K562 (cell line): ENCODE data around the gene POT1. TPM values are rescaled to one million over a fixed set of nuclear protein-coding genes. Genes with fewer than 3 reads are reported as not detected.

Source experiments
- ATAC-seq: fragments of 200-7000 bp; cut with Tn5 transposase; 3 replicates; pipeline ENCODE4 v1.9.1; 2020; ENCODE audit warnings: moderate library complexity
- BruUV-seq: library from RNA; stranded (reverse); fragments of 400-500 nt; replicated peaks from 2 replicates; lab custom pipeline; 2021; lab: Mats Ljungman, UMichigan
- CTCF ChIA-PET: fragments of 300-600 bp; formaldehyde crosslinking; extraction: SDS; loops from one replicate; lab custom pipeline; 2021; ENCODE audit warnings: low intra/inter-chr PET ratio; lab: Yijun Ruan, JAX
- POLR2A ChIA-PET: fragments of 300-600, 350-650 bp; sonication (Branson Sonifier 250); formaldehyde crosslinking; extraction: SDS; loops from one replicate; lab custom pipeline; 2021; ENCODE audit warnings: antibody characterized with exemption, inconsistent platforms; lab: Yijun Ruan, JAX
- DNase-seq, 4 experiments: peaks; one replicate each; pipeline versions ENCODE4 v3.0.0 to v3.0.0-alpha.2; 2011 to 2018; ENCODE audit warnings: low spot score in 3 of 4, mixed read lengths in 3 of 4; ENCODE audit errors: extremely low read depth in 1 of 4
- FAIRE-seq: peaks from 2 replicates; lab custom pipeline; 2011; peaks lifted over from hg19 to GRCh38; lab: Jason Lieb, UNC
- H2AFZ ChIP-seq: 2 replicates; pipeline ENCODE4 v1.6.0; 2011; ENCODE audit warnings: low read depth, low read length, control low read depth, inconsistent platforms
- H3K27ac ChIP-seq: fragments of 200-600 bp; 3 replicates; pipeline ENCODE4 v1.8.0; 2011; ENCODE audit warnings: low read depth, mild to moderate bottlenecking, control low read depth, inconsistent platforms, low read length, moderate library complexity, mixed read lengths; ENCODE audit errors: extremely low read depth
- H3K27me3 ChIP-seq, 2 experiments: fragments of 300-600 bp in 1 of 2; 2 replicates in 1 of 2; 3 replicates in 1 of 2; pipeline versions ENCODE4 v1.6.0 to v1.8.0; 2011; ENCODE audit warnings: inconsistent platforms in 2 of 2, low read length in 2 of 2, mild to moderate bottlenecking in 1 of 2, mixed read lengths in 1 of 2, moderate library complexity in 1 of 2; ENCODE audit not compliant: control insufficient read depth in 2 of 2, insufficient read depth in 2 of 2
- H3K36me3 ChIP-seq: fragments of 300-600 bp; 3 replicates; pipeline ENCODE4 v1.8.0; 2011; ENCODE audit warnings: mild to moderate bottlenecking, low read length, inconsistent platforms; ENCODE audit not compliant: control insufficient read depth, insufficient read depth
- H3K4me1 ChIP-seq, 2 experiments: fragments of 200-600 bp in 1 of 2; replicated peaks in 1 of 2; 2 replicates in 1 of 2; 3 replicates in 1 of 2; pipeline versions ENCODE4 v1.5.1 to v1.8.0; 2011; ENCODE audit warnings: inconsistent platforms in 2 of 2, low read length in 2 of 2, mild to moderate bottlenecking in 1 of 2, mixed read lengths in 1 of 2, moderate library complexity in 1 of 2; ENCODE audit not compliant: control insufficient read depth in 2 of 2, insufficient read depth in 2 of 2
- H3K4me2 ChIP-seq: 2 replicates; pipeline ENCODE4 v1.6.1; 2011; ENCODE audit warnings: low read length, control low read depth, inconsistent platforms, mixed read lengths; ENCODE audit not compliant: insufficient read depth
- H3K4me3 ChIP-seq: fragments of 200-600 bp; sonication (generic), shearing (Covaris generic); 2 replicates; pipeline ENCODE4 v1.5.1; 2016; ENCODE audit warnings: control low read depth, inconsistent platforms
- H3K79me2 ChIP-seq: fragments of 200-600 bp; 3 replicates; pipeline ENCODE4 v1.8.0; 2011; ENCODE audit warnings: low read length, inconsistent platforms; ENCODE audit not compliant: control insufficient read depth, insufficient read depth
- H3K9ac ChIP-seq, 2 experiments: 2 replicates each; pipeline versions ENCODE4 v1.6.0 to v1.6.1; 2011; ENCODE audit warnings: low read depth in 2 of 2, low read length in 2 of 2, control low read depth in 1 of 2, inconsistent platforms in 1 of 2, mild to moderate bottlenecking in 1 of 2, mixed read lengths in 1 of 2; ENCODE audit not compliant: insufficient read depth in 1 of 2
- H3K9me1 ChIP-seq: one replicate; pipeline ENCODE4 v1.6.0; 2011; ENCODE audit warnings: inconsistent platforms, mild to moderate bottlenecking, low read length, moderate library complexity; ENCODE audit not compliant: control insufficient read depth, insufficient read depth
- H3K9me3 ChIP-seq: replicated peaks from 2 replicates; pipeline ENCODE4 v1.5.1; 2011; ENCODE audit warnings: low read depth, low read length, inconsistent platforms; ENCODE audit not compliant: control insufficient read depth, insufficient read depth
- H4K20me1 ChIP-seq: replicated peaks from 2 replicates; pipeline ENCODE4 v1.6.1; 2011; ENCODE audit warnings: low read length, inconsistent platforms, mixed read lengths; ENCODE audit not compliant: control insufficient read depth, insufficient read depth
- CBFA2T2 ChIP-seq: fragments of 450-650 bp; conservative IDR thresholded peaks from 2 replicates; pipeline ENCODE4 v1.6.1; 2017; ENCODE audit warnings: mild to moderate bottlenecking
- CBFB ChIP-seq: sonication (generic); formaldehyde crosslinking; IDR thresholded peaks from 2 replicates; pipeline ENCODE4 v1.4.0; 2020; ENCODE audit warnings: mild to moderate bottlenecking, missing genetic modification reagents
- DACH1 ChIP-seq: fragments of 450-650 bp; IDR thresholded peaks from 2 replicates; pipeline ENCODE4 v1.6.1; 2018; ENCODE audit not compliant: partially characterized antibody
- FUS ChIP-seq: fragments of 200-400 bp; formaldehyde crosslinking; optimal IDR thresholded peaks from 2 replicates; pipeline ENCODE3; 2017; ENCODE audit warnings: low read depth, low read length
- GATAD2A ChIP-seq: fragments of 450-650 bp; IDR thresholded peaks from 2 replicates; pipeline ENCODE4 v1.6.1; 2017
- HNRNPH1 ChIP-seq: fragments of 200-400 bp; formaldehyde crosslinking; optimal IDR thresholded peaks from 2 replicates; pipeline ENCODE3; 2017; ENCODE audit warnings: low read depth, mild to moderate bottlenecking, low read length, moderate library complexity
- SMAD4 ChIP-seq: fragments of 250-450 bp; sonication (Bioruptor Pico); conservative IDR thresholded peaks from 2 replicates; pipeline ENCODE4 v1.8.0; 2021; ENCODE audit warnings: inconsistent platforms, mild to moderate bottlenecking, moderate library complexity
- SRF ChIP-seq, 2 experiments: fragments of 250-450, 450-650 bp in 1 of 2; sonication (Bioruptor Pico) in 1 of 2; sonication (generic) in 1 of 2; formaldehyde crosslinking; IDR thresholded peaks; 2 replicates each; pipeline versions ENCODE4 v1.5.0 to v1.5.1; 2020 to 2022; ENCODE audit warnings: mild to moderate bottlenecking in 1 of 2, missing genetic modification reagents in 1 of 2
- SRSF7 ChIP-seq: fragments of 200-400 bp; formaldehyde crosslinking; optimal IDR thresholded peaks from 2 replicates; pipeline ENCODE3; 2017; ENCODE audit warnings: mild to moderate bottlenecking, low read depth, low read length
- TEAD2 ChIP-seq: fragments of 450-650 bp; IDR thresholded peaks from 2 replicates; pipeline ENCODE4 v1.6.1; 2016; ENCODE audit warnings: missing genetic modification characterization, control low read depth, missing compliant biosample characterization
- ZNF644 ChIP-seq: fragments of 200-800 bp; sonication (Bioruptor generic); IDR thresholded peaks from 2 replicates; pipeline ENCODE4 v1.6.1; 2016; ENCODE audit warnings: low read depth, missing genetic modification characterization, missing compliant biosample characterization
- WGBS: fragments of 100-300 bp; shearing (Covaris generic); methylation state at CpG from one replicate; pipeline ENCODE4 v1.1.6; 2016; ENCODE audit warnings: low coverage, mixed read lengths; ENCODE audit not compliant: insufficient coverage; ENCODE audit errors: missing lambda C conversion rate; 5-methylcytosine and 5-hydroxymethylcytosine counted together
- in situ Hi-C: fragments of 300-500 bp; cut with MboI; formaldehyde crosslinking; loops from 4 replicates; pipeline ENCODE4 v1.15.0; 2018; ENCODE audit warnings: inconsistent platforms, mixed read lengths
- intact Hi-C: fragments of 100-400 bp; cut with micrococcal nuclease; formaldehyde crosslinking; loops from 2 replicates; pipeline ENCODE4 v1.14.2; 2022
- polyA plus RNA-seq, 8 experiments: library from polyadenylated mRNA; depleted of rRNA in 4 of 8; stranded (reverse) in 5 of 8; unstranded in 3 of 8; fragments of >200 nt; fragmentation: Nextera tagmentation in 2 of 8; fragmentation: Illumina TruSeq in 1 of 8; extraction: Ambion mirVana in 2 of 8; extraction: Trizol in 1 of 8; gene quantifications; 2 replicates each; pipeline versions ENCODE4 v1.2.1 to v1.2.3, GENCODE V29; 2011 to 2014; ENCODE audit warnings: inconsistent platforms in 1 of 8, missing spikeins in 1 of 8
- total RNA-seq, 7 experiments: library from RNA; depleted of rRNA in 6 of 7; stranded (reverse); fragments of >200 nt in 6 of 7; fragmentation: Illumina TruSeq in 2 of 7; extraction: Trizol in 2 of 7; gene quantifications; 2 replicates each; pipeline versions ENCODE4 v1.2.1 to v1.2.3, GENCODE V29; 2011 to 2021; ENCODE audit warnings: low replicate concordance in 1 of 7
- TF ChIP-seq, protein P1 (sequence below): sonication (generic); formaldehyde crosslinking; IDR thresholded peaks from 2 replicates; pipeline ENCODE4 v1.8.0; 2022; ENCODE audit warnings: mild to moderate bottlenecking, missing genetic modification reagents
- TF ChIP-seq, protein P2 (sequence below): fragments of 450-650 bp; IDR thresholded peaks from 2 replicates; pipeline ENCODE4 v1.6.1; 2018; ENCODE audit warnings: mild to moderate bottlenecking, low read depth; ENCODE audit not compliant: partially characterized antibody
- TF ChIP-seq, protein P3 (sequence below): fragments of 250-450 bp; sonication (Bioruptor Pico); IDR thresholded peaks from 2 replicates; pipeline ENCODE4 v1.5.0; 2020; ENCODE audit warnings: mild to moderate bottlenecking

The POT1 gene
- total and polyA plus RNA-seq, 9 of the 15 experiments (the other 6 are each of a cell fraction or from before 2014, with no cell fraction given), result 37.9 to 140 (median 63.6) TPM

DNA sequence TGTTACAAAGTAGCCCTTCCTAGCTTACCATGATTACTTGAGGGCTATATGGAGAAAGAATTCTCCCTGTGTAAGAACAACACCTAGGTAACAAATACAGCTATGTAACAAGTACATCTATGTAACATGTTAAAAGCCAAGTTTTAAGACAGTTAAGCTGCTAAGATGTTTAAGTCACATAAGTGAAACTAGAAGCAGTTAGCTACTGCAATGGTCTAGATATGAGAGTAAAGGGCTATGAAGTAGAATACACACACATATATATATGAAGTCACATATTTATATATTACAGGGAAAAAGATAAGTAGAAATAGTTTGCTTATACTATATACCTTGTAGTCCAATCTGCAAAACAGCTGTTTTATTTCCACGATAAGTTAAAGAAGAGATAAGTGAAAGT, 14.4 kb downstream of the POT1 start:
- H4K20me1 ChIP-seq, result no peaks in the 10 kb centered on the region
- no peaks in the 10 kb centered on the region for H3K9me3 ChIP-seq
- CTCF ChIA-PET, result no interaction called here
- no TSS peak for BruUV-seq
- TF ChIP-seq HNRNPH1 (no peak), TEAD2 (tag) (no peak), ZNF644 (no peak), DACH1 (peak; percentile 41)
- TF ChIP-seq, protein P1, sequence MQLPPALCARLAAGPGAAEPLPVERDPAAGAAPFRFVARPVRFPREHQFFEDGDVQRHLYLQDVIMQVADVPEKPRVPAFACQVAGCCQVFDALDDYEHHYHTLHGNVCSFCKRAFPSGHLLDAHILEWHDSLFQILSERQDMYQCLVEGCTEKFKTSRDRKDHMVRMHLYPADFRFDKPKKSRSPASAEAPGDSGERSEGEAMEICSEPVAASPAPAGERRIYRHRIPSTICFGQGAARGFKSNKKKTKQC, result no peak
- intact Hi-C loops, result no loop called here
- H3K36me3 ChIP-seq, result peaks cover 17% of the 10 kb centered on the region
- in situ Hi-C loops, result no loop called here
- H3K9me1 ChIP-seq, result no peaks in the 10 kb centered on the region
- POLR2A ChIA-PET, result interaction anchor here (2.1 kb wide), 1 partner anchor 14 kb away, joined by 6 read pairs; the partner anchor contains the start of gene POT1
- no peak overlapping the region for H3K27ac ChIP-seq
- no peak for DNase-seq
- 89% methylated on average over 1 of the region's 1 CpG for WGBS
- H3K79me2 ChIP-seq, result peaks cover 37% of the 10 kb centered on the region
- H3K9ac ChIP-seq, result no peak overlapping the region
- H3K4me3 ChIP-seq, result no peak overlapping the region
- H3K4me2 ChIP-seq, result no peak overlapping the region
- H2AFZ ChIP-seq, result no peak overlapping the region
- no peak for FAIRE-seq
- H3K4me1 ChIP-seq, result no peaks in the 10 kb centered on the region
- no peaks in the 10 kb centered on the region for H3K27me3 ChIP-seq
- no peak for ATAC-seq

DNA sequence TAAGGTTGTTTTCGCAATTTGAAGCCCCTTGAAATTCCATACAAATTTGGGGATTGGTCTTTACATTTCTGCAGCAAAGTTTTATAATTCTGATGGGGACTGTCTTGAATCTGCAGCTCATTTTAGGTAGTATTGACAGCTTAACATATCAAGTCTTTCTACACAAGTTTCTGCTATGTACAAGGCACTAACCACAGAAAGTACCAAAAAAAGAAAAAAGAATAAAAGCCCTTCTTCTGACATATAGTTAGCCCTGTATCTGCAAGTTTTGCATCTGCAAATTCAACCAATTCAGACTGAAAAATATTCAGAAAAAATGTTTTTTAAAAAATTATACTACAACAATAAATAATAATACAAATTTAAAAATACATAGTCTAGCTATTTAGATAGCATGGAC, 15.3 kb downstream of the POT1 start:
- CTCF ChIA-PET, result no interaction called here
- TF ChIP-seq FUS (no peak), SMAD4 (CRISPR knock-in tag) (no peak), SRSF7 (no peak), SRF (CRISPR knock-in tag; IDR thresholded peaks at IDR 0.05) (no peak), GATAD2A (no peak), CBFB (CRISPR knock-in tag) (no peak), CBFA2T2 (no peak)
- TF ChIP-seq, protein P2, sequence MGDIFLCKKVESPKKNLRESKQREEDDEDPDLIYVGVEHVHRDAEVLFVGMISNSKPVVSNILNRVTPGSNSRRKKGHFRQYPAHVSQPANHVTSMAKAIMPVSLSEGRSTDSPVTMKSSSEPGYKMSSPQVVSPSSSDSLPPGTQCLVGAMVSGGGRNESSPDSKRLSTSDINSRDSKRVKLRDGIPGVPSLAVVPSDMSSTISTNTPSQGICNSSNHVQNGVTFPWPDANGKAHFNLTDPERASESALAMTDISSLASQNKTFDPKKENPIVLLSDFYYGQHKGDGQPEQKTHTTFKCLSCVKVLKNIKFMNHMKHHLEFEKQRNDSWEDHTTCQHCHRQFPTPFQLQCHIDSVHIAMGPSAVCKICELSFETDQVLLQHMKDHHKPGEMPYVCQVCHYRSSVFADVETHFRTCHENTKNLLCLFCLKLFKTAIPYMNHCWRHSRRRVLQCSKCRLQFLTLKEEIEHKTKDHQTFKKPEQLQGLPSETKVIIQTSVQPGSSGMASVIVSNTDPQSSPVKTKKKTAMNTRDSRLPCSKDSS, result no peak
- TF ChIP-seq, protein P3, sequence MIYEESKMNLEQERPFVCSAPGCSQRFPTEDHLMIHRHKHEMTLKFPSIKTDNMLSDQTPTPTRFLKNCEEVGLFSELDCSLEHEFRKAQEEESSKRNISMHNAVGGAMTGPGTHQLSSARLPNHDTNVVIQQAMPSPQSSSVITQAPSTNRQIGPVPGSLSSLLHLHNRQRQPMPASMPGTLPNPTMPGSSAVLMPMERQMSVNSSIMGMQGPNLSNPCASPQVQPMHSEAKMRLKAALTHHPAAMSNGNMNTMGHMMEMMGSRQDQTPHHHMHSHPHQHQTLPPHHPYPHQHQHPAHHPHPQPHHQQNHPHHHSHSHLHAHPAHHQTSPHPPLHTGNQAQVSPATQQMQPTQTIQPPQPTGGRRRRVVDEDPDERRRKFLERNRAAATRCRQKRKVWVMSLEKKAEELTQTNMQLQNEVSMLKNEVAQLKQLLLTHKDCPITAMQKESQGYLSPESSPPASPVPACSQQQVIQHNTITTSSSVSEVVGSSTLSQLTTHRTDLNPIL (CRISPR knock-in tag), result no peak

More for the DNA sequence above, 15.3 kb downstream of the POT1 start:
- H3K9me3 ChIP-seq, result no peaks in the 10 kb centered on the region
- BruUV-seq, result no TSS peak
- no peak for ATAC-seq
- H3K4me1 ChIP-seq, result no peaks in the 10 kb centered on the region
- DNase-seq, result no peak
- H3K36me3 ChIP-seq, result peaks cover 17% of the 10 kb centered on the region
- H3K9me1 ChIP-seq, result no peaks in the 10 kb centered on the region
- no peak overlapping the region for H2AFZ ChIP-seq
- no peak for FAIRE-seq
- WGBS, result 28% methylated on average over 1 of the region's 1 CpG
- H3K4me2 ChIP-seq, result no peak overlapping the region
- intact Hi-C loops (no loop called here), in situ Hi-C loops (no loop called here)
- no peaks in the 10 kb centered on the region for H3K27me3 ChIP-seq
- H3K9ac ChIP-seq, result no peak overlapping the region
- POLR2A ChIA-PET, result interaction anchor here (0.6 kb wide), 1 partner anchor 590 kb away, joined by 3 read pairs; no protein-coding TSS in a partner anchor
- H3K27ac ChIP-seq, result no peak overlapping the region
- H3K4me3 ChIP-seq, result no peak overlapping the region
- H3K79me2 ChIP-seq, result peaks cover 30% of the 10 kb centered on the region
- no peaks in the 10 kb centered on the region for H4K20me1 ChIP-seq
